Activated CD4-positive, alpha-beta T cell treated with anti-CD3 and anti-CD28 coated beads, Interleukin-2, amount 50 U/mL, for 16 hours (primary cell): ENCODE data around the gene PRKACA.

Experiments used
- DNase-seq: peaks from one replicate; pipeline ENCODE4 v3.0.0-alpha.2; 2020

PRKACA gene

GRCh38 chr19:14091813-14092462 lies 25.6 kb downstream of the PRKACA start:
- DNase-seq = no peak

DNA sequence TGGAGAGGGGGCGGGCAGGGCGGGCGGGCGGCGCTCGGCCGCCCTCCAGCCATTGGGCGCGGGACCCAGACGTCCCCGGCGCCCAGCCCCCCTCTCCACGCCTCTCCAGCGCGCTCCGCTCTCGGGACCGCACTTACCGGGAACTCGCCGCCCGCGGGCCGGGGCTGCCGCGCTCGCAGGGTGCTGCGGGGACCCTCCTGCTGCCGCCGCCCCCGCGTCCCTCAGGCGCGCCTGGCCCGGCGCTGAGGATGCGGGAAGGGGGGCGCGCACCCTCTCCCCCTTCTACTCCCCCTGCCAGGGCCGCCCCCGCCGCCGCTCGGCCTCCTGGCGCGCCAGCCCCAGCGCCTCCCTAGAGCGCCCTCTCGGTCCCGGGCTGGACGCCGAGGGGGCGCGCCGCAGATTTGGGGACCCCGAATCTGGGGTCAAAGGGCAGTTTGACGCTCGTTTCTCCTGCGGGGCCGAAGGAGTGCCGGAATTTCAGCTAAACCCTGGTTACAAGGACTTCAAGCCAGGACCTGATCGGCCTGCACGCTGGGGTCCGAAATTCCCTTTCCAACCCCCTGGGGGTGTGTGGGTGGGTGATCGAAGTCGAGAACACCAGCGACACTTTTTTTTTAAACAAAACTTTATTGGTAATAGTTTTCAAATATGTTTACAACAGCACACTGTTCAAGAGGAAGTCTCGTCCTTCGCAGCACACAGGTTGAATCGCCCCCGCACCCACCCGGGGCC lies 26.3 kb downstream of the PRKACA start:
- peak; percentile 74 for DNase-seq

DNA sequence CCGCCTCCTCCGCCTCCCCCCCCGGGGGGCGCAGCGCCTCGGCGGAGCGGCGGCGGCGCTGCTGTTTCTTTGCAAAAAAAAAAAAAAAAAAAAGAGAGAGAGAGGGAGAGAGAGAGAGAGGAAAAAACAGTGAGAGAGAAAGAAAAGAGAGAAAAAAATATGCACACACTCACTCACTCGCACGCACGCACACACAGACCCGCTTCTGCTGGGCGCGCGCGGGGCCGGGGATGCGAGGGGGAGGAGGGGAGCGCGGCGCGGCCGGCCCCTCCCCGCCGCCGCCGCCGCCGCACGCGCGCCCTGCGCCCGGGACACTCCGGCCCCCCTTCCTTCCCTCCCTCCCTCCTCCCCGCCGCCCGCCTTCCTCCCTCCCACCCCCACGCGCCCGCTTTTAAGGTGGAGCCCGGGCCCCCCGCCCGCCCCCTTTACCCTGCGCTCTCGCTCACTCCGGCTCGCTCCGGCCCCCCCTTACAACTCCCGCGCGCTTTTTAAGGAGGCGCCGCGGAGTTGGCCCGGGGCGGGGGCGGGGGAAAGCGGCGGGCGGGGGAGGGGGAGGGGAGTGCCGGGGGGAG lies 27.0 kb downstream of the PRKACA start, which contains the start of gene SAMD1:
TSS of gene SAMD1 (minus strand) at position 243 of the 572 bp plus-strand sequence.
- peak; percentile 77 for DNase-seq

GRCh38 chr19:14089662-14090508 lies 27.7 kb downstream of the PRKACA start:
- DNase-seq = peak; percentile 50

DNA sequence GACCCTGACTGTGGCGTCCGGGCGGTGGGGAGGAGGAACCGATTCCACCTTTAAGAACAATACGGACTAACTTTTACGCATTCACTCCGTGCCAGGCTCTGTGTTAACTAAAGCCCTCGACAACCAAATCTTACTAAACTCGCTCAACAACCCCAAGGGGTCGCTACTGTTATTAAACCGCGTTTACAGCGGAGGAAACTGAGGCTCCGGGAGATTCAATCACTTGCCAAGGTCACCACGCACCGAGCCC lies 28.2 kb downstream of the PRKACA start:
- peak; percentile 18 for DNase-seq

DNA sequence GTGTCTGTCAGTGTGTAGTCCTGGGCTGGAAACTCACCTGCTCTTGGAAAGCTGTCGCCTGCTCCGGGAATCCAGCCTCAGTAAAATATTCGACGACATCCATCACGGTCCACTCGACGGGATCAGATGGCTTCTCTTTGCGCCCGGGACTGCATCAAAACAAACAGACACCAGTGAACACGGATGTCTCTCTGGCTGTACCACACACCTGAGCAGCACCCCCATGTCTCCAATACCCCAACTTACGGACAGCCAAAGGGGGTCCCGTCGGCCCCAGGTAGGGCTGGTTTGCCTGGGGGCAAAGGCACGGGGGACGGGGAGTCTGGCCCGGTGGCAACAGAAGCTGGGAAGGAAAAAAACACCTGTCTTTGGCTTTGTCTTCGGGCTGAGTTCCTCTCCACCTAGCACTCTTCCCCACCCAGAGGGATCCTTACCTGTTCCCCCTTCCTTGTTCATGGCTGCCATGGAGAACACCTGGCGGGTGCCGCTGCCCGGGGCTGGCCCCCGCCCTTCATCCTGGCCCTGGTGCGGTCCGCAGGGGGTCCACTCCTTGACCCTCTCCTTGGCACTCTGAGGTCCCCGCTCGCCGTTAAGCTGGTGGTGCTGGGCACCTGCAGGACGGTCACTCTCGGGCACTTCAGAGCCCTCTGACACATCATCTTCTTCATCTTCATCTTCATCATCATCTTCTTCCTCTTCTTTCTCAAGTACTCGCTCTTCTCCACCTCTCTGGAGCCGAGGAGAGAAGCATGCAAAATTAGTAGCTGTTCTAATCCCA lies 28.7 kb downstream of the PRKACA start:
- no peak for DNase-seq

- no peak for DNase-seq
Measured at GRCh38 chr19:14086098-14086497, 31.5 kb downstream of the PRKACA start.

DNA sequence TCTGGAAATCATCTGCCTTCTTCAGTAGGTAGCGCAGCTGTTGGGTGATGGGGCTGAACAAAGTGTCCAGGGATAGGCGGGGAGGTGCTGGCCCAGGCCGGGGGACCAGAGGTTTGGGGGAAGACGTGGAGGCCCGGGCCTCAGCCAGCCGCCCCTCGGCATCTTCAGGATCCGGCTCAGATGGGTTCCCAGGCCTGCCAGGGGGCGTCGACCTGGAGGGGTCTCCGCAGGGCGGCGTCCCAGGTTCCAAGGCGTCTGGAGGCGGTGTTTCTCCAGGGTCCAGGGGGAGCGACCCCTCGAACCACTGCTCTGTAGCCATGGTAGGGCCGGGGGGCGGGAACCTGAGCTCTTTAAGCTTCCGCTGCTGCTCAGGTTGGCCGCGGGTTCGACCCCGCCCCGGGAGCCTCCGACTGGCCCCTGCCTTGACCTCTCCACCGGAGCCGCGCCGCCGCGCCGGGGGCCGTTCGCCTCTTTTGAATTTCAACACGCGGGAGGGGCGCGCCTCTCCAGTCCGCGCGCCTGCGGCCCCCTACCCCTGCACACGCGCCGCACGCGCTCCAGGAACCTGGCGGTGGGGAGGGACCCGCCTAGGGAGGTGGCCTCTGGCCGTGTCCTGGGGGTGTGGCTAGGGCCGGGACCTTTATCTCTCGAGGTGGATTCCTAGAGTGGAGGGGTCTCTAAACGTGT lies 32.1 kb downstream of the PRKACA start, which contains the start of gene C19orf67:
TSS of gene C19orf67 (minus strand) at position 475 of the 687 bp plus-strand sequence. CDS start at position 319, 156 bp downstream.
- no peak for DNase-seq

DNA sequence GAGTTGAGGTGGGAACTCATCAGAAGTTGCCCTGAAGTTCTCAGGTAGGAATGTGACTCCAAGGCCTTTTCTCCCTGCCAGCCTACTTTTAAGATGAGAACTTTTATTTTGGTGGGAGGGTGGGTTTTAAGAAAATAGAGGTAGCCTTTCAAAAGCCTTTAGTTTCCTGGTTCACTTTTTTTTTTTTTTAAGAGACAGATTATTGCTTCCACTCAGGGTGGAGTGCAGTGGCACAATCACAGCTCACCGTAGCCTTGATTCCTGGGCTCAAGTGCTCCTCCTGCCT lies 34.9 kb downstream of the PRKACA start:
- DNase-seq = no peak

DNA sequence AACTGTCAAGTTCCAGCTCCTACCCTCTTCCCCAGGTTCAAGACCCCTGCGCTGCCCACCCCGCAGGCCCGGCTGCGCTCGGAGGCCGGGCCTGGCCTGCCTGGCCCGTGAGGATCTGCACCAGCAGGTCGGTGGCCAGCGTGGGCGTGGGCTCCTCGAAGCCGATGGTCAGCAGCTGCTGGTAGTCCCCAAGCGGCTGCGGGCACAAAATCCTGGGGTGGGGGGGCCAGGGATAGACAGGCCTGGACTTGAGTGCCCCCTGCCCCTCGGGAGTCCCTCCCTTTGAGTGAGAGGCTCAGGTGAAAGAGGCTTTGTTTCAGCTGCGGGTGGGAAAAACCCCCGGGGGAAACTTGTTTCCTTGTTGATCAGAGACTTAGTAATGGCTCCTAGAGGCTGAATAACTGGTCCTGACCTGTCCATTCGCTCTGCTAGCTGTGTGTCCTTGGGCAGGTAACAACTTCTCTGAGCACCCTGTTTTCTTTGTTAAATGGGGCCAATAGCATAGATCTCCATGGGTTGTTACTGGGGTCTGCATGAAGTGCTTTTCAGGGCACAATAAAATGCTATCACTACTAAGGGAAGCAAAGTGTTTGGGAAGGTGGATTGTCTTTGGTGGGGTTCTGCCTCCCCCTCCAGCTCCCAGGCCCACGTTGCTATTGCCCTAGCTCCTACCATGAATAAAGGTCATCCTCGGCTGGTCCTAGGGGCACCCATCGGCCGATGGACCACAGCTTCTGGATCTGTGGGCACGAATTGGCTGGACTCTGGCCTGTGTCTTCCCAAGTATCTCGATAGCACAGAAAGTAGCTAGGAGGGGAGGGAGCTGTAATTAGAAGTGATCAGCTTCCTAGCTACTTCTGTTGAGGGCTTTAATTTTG lies 35.5 kb downstream of the PRKACA start:
- DNase-seq = peak; percentile 16

GRCh38 chr19:14080887-14081796 lies 36.4 kb downstream of the PRKACA start:
- peak; percentile 100 for DNase-seq

DNA sequence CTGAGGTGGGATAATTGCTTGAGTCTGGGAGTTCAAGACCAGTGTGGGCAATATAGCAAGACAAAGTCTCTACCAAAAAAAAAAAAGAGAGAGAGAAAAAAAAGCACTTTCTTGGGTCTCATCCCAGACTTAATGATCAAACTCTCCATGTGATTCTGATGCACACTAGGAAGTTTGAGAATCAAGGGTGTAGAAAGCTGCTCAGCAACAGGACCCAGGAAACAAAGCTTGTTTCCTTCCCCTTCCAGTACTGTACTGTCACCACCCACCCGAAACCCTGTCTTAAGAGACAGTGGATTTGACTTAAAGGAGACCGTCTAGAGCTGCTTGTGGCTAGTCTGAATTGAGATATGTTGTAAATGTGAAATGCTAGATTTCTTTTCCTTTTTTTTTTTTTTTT lies 39.2 kb downstream of the PRKACA start:
- DNase-seq = no peak

- no peak for DNase-seq
Measured at GRCh38 chr19:14073925-14074838, 43.4 kb downstream of the PRKACA start.

- DNase-seq = peak; percentile 83
Measured at GRCh38 chr19:14073261-14073924, 44.2 kb downstream of the PRKACA start.

DNA sequence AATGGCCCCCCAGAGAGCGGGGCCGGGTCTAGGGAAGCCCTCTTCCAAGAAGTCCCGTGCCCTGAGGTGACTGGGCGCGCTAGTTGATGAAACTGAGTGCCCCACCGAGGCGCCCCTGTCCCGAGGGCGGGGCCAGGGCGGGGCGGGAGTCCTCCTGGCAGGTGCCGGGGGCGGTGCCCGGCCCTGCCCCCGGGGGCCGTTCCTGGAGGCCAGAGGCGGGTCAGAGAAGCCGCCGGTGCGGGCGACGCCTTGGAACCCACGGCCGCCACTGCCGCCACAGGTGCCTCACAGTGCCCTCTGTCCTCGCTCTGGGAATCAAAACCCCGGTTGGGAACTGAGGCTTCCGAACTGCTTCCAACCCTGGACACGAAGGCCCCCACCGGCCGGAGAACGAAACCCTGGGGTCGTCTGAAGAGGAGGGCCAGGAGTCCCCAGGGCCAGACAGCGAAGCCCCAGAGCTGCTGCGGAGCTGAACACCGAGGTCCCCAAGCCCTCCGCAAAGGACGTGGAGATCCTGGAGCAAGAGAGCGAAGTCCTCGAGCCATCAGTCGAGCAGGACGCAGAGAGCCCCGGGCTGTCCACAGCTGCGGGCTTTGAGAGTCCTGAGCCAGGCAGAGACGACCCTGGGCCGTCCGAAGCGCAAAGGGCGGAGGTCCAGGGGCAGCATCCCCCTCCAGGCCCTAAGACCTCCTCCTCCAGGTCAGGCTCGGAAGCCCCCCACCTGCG lies 44.9 kb downstream of the PRKACA start, which contains the start of gene MISP3:
TSS of gene MISP3 (plus strand) at position 252 of the 726 bp plus-strand sequence. CDS start 524 bp downstream, outside the sequence.
- peak; percentile 42 for DNase-seq

GRCh38 chr19:14070268-14071050 lies 47.1 kb downstream of the PRKACA start:
- no peak for DNase-seq

DNA sequence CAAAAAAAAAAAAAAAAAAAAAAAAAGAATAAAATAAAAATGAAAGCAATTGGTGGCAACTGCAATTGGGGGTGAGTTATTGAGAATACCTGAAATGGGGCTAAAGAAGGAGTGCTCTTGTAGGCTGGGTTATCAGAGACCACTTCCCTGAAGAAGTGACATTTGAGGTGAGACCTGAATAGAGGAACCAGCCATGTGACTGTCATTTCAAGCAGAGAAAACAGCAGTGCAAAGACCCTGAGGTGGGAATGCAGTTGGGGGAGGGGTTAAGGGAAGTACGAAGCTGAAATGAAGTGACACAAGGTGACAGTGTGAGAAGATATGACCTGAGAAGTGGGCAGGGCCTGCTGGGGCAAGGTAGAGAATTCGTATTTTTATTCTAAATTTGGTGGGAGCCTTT lies 51.4 kb downstream of the PRKACA start:
- DNase-seq = no peak
